Measurements from ENCODE around the gene CRHR1.
"Not testable (repeated sequence)": the region's sequence is repeated elsewhere in the genome, so short reads cannot be mapped to it uniquely, and the experiment has no call there.

The CRHR1 gene

GRCh38 chr17:45743626-45744326 is 40.3 kb upstream of the CRHR1 start:
- TF ChIP-seq EZH2phosphoT487 (IDR thresholded peaks at IDR 0.05; ENCODE audit: low read length) (no peak), EZH2 (optimal IDR thresholded peaks at IDR 0.05; ENCODE audit: low read depth, low read length) (no peak), CTCF (IDR thresholded peaks at IDR 0.05; ENCODE audit: low read length) (no peak)
- peaks cover 50% of the 10 kb centered on the region for H3K27me3 ChIP-seq (replicated peaks; ENCODE audit: insufficient read depth, low read length)
- H3K79me2 ChIP-seq (ENCODE audit: low read length), result no peaks in the 10 kb centered on the region
- no peaks in the 10 kb centered on the region for H3K4me1 ChIP-seq (ENCODE audit: low read length)
- no peak overlapping the region for H3K9ac ChIP-seq (ENCODE audit: low read length)
- no peaks in the 10 kb centered on the region for H3K36me3 ChIP-seq (replicated peaks; ENCODE audit: insufficient read depth, low read length)
- H3F3A ChIP-seq (ENCODE audit: insufficient read depth, low read length), result no peaks in the 10 kb centered on the region
- no peaks in the 10 kb centered on the region for H3K9me3 ChIP-seq (replicated peaks; ENCODE audit: insufficient read depth, low read length)
- DNase-seq, result no peak
- no peaks in the 10 kb centered on the region for H4K20me1 ChIP-seq (ENCODE audit: insufficient read depth, low read length)
- H2AFZ ChIP-seq (ENCODE audit: low read length), result no peak overlapping the region
- no peaks in the 10 kb centered on the region for H3K9me2 ChIP-seq (replicated peaks; ENCODE audit: insufficient read depth, low read length)
- H3K27ac ChIP-seq (ENCODE audit: low read length), result no peak overlapping the region
- no peak overlapping the region for H3K4me2 ChIP-seq (ENCODE audit: low read depth, low read length)
- H3K4me3 ChIP-seq (ENCODE audit: low read length), result no peak overlapping the region

- H3K27ac ChIP-seq (ENCODE audit: low read length); DNase-seq; H3K4me3 ChIP-seq (ENCODE audit: low read length); H3K36me3 ChIP-seq (replicated peaks; ENCODE audit: insufficient read depth, low read length); H2AFZ ChIP-seq (ENCODE audit: low read length); H3K79me2 ChIP-seq (ENCODE audit: low read length); H3K9me2 ChIP-seq (replicated peaks; ENCODE audit: insufficient read depth, low read length); H3K9ac ChIP-seq (ENCODE audit: low read length); H3K4me1 ChIP-seq (ENCODE audit: low read length); H4K20me1 ChIP-seq (ENCODE audit: insufficient read depth, low read length); H3K4me2 ChIP-seq (ENCODE audit: low read depth, low read length); H3F3A ChIP-seq (ENCODE audit: insufficient read depth, low read length); H3K9me3 ChIP-seq (replicated peaks; ENCODE audit: insufficient read depth, low read length): not testable (repeated sequence)
- H3K27me3 ChIP-seq (replicated peaks; ENCODE audit: insufficient read depth, low read length), result peaks cover 61% of the 10 kb centered on the region
Observed at GRCh38 chr17:45744826-45745225, 39.3 kb upstream of the CRHR1 start.

GRCh38 chr17:45745601-45746494 is 38.3 kb upstream of the CRHR1 start:
- peaks cover 71% of the 10 kb centered on the region for H3K27me3 ChIP-seq (replicated peaks; ENCODE audit: insufficient read depth, low read length)

More at GRCh38 chr17:45745601-45746494, 38.3 kb upstream of the CRHR1 start:
- H3K9me3 ChIP-seq (replicated peaks; ENCODE audit: insufficient read depth, low read length), result no peaks in the 10 kb centered on the region
- no peak for DNase-seq
- no peak overlapping the region for H3K4me2 ChIP-seq (ENCODE audit: low read depth, low read length)
- no peaks in the 10 kb centered on the region for H3K79me2 ChIP-seq (ENCODE audit: low read length)
- no peak overlapping the region for H3K9ac ChIP-seq (ENCODE audit: low read length)
- no peak overlapping the region for H2AFZ ChIP-seq (ENCODE audit: low read length)
- no peaks in the 10 kb centered on the region for H4K20me1 ChIP-seq (ENCODE audit: insufficient read depth, low read length)
- no peaks in the 10 kb centered on the region for H3K9me2 ChIP-seq (replicated peaks; ENCODE audit: insufficient read depth, low read length)
- TF ChIP-seq CTCF (IDR thresholded peaks at IDR 0.05; ENCODE audit: low read length), result no peak
- no peak for TF ChIP-seq EZH2 (optimal IDR thresholded peaks at IDR 0.05; ENCODE audit: low read depth, low read length)
- no peak for TF ChIP-seq EZH2phosphoT487 (IDR thresholded peaks at IDR 0.05; ENCODE audit: low read length)
- H3K36me3 ChIP-seq (replicated peaks; ENCODE audit: insufficient read depth, low read length), result no peaks in the 10 kb centered on the region
- H3K4me3 ChIP-seq (ENCODE audit: low read length), result no peak overlapping the region
- H3K4me1 ChIP-seq (ENCODE audit: low read length), result no peaks in the 10 kb centered on the region
- H3K27ac ChIP-seq (ENCODE audit: low read length), result no peak overlapping the region
- no peaks in the 10 kb centered on the region for H3F3A ChIP-seq (ENCODE audit: insufficient read depth, low read length)
